HCT116 (cell line): Measurements from ENCODE around the gene OR1D2. TPM values are rescaled to one million over a fixed set of nuclear protein-coding genes. Genes with fewer than 3 reads are reported as not detected.

ENCODE experiments used
- ATAC-seq: fragments of 200-7000 bp; cut with Tn5 transposase; 2 replicates; pipeline ENCODE4 v1.9.1; 2020; ENCODE audit warnings: mild to moderate bottlenecking, moderate library complexity
- BruUV-seq: library from RNA; stranded (reverse); fragments of 400-500 nt; replicated peaks from 2 replicates; lab custom pipeline; 2021; lab: Mats Ljungman, UMichigan
- CTCF ChIA-PET: fragments of 300-600 bp; sonication (Branson Sonifier 250); formaldehyde crosslinking; loops from one replicate; lab custom pipeline; 2021; ENCODE audit warnings: antibody characterized with exemption; lab: Charles Lee
- POLR2A ChIA-PET: fragments of 300-600, 350-600 bp; sonication (Branson Sonifier 250); formaldehyde crosslinking; loops from one replicate; lab custom pipeline; 2021; ENCODE audit warnings: antibody characterized with exemption; lab: Charles Lee
- RAD21 ChIA-PET, 2 experiments: fragments of 300-600 bp; sonication (Branson Sonifier 250); formaldehyde crosslinking; loops; one replicate each; lab custom pipeline; 2023; ENCODE audit warnings: low total read pairs in 2 of 2; ENCODE audit not compliant: uncharacterized antibody in 2 of 2, unreplicated experiment in 2 of 2, low non-redundant PET in 1 of 2; lab: Charles Lee
- DNase-seq: peaks from one replicate; pipeline ENCODE4 v3.0.0-alpha.2; 2010; ENCODE audit warnings: low read depth, low spot score
- H2AFZ ChIP-seq: fragments of 200-600 bp; shearing (Covaris generic), sonication (generic); 2 replicates; pipeline ENCODE4 v1.6.1; 2017; ENCODE audit warnings: low read depth, mixed run types, mixed read lengths, antibody characterized with exemption, low read length; ENCODE audit not compliant: poor library complexity, severe bottlenecking
- H3K27ac ChIP-seq: 2 replicates; pipeline ENCODE4 v1.5.1; 2012; ENCODE audit warnings: low read depth, low read length
- H3K27me3 ChIP-seq: fragments of 200-600 bp; sonication (generic); 2 replicates; pipeline ENCODE4 v1.6.1; 2016; ENCODE audit warnings: mixed run types, low read length, mixed read lengths; ENCODE audit not compliant: insufficient read depth
- H3K36me3 ChIP-seq, 2 experiments: fragments of 200-500 bp in 1 of 2; fragments of 200-600 bp in 1 of 2; sonication (Bioruptor generic) in 1 of 2; sonication (generic) in 1 of 2; 2 replicates each; pipeline versions ENCODE4 v1.5.1 to v1.6.1; 2014 to 2016; ENCODE audit warnings: low read length in 2 of 2, inconsistent platforms in 1 of 2, mixed read lengths in 1 of 2, mixed run types in 1 of 2; ENCODE audit not compliant: insufficient read depth in 2 of 2, control insufficient read depth in 1 of 2
- H3K4me1 ChIP-seq, 2 experiments: fragments of 200-600 bp in 1 of 2; sonication (generic) in 1 of 2; 2 replicates each; pipeline versions ENCODE4 v1.5.1 to v1.6.1; 2012 to 2017; ENCODE audit warnings: low read length in 2 of 2, inconsistent platforms in 1 of 2, mild to moderate bottlenecking in 1 of 2, mixed read lengths in 1 of 2, mixed run types in 1 of 2, moderate library complexity in 1 of 2; ENCODE audit not compliant: insufficient read depth in 2 of 2, control insufficient read depth in 1 of 2
- H3K4me2 ChIP-seq: fragments of 200-600 bp; sonication (generic); 2 replicates; pipeline ENCODE4 v1.6.1; 2017; ENCODE audit warnings: mixed run types, low read length, mixed read lengths
- H3K4me3 ChIP-seq, 2 experiments: fragments of 200-600 bp in 1 of 2; sonication (generic) in 1 of 2; replicated peaks in 1 of 2; 2 replicates each; pipeline ENCODE4 v1.5.1; 2011 to 2016; ENCODE audit warnings: low read length in 2 of 2, control low read depth in 1 of 2, low read depth in 1 of 2, mild to moderate bottlenecking in 1 of 2, mixed read lengths in 1 of 2, mixed run types in 1 of 2
- H3K79me2 ChIP-seq: fragments of 200-600 bp; sonication (generic); 2 replicates; pipeline ENCODE4 v1.6.1; 2017; ENCODE audit warnings: mild to moderate bottlenecking, mixed run types, low read length, moderate library complexity, mixed read lengths; ENCODE audit not compliant: insufficient read depth
- H3K9ac ChIP-seq: fragments of 200-600 bp; sonication (generic); 2 replicates; pipeline ENCODE4 v1.6.1; 2016; ENCODE audit warnings: low read length, mixed read lengths
- H3K9me2 ChIP-seq: fragments of 200-600 bp; sonication (generic), shearing (Covaris generic); 2 replicates; pipeline ENCODE4 v1.6.1; 2017; ENCODE audit warnings: mixed run types, mild to moderate bottlenecking, moderate library complexity; ENCODE audit not compliant: insufficient read depth
- H3K9me3 ChIP-seq, 2 experiments: fragments of 200-500 bp in 1 of 2; fragments of 200-600 bp in 1 of 2; sonication (Bioruptor generic) in 1 of 2; sonication (generic) in 1 of 2; 2 replicates each; pipeline ENCODE4 v1.6.1; 2014 to 2017; ENCODE audit warnings: low read length in 2 of 2, mixed read lengths in 2 of 2, inconsistent platforms in 1 of 2, low read depth in 1 of 2, mild to moderate bottlenecking in 1 of 2, mixed run types in 1 of 2, moderate library complexity in 1 of 2; ENCODE audit not compliant: control insufficient read depth in 1 of 2, insufficient read depth in 1 of 2
- H4K20me1 ChIP-seq: fragments of 200-600 bp; sonication (generic), shearing (Covaris generic); 2 replicates; pipeline ENCODE4 v1.6.1; 2017; ENCODE audit warnings: mixed run types, mild to moderate bottlenecking, moderate library complexity; ENCODE audit not compliant: insufficient read depth
- EZH2phosphoT487 ChIP-seq: fragments of 200-600 bp; IDR thresholded peaks from 2 replicates; pipeline ENCODE4 v1.6.1; 2018; ENCODE audit warnings: antibody characterized with exemption, borderline replicate concordance
- POLR2AphosphoS5 ChIP-seq: IDR thresholded peaks from 2 replicates; pipeline ENCODE4 v1.6.1; 2011; ENCODE audit warnings: mild to moderate bottlenecking, low read depth, low read length, moderate library complexity
- RAD21 ChIP-seq: IDR thresholded peaks from 2 replicates; pipeline ENCODE4 v1.6.1; 2012; ENCODE audit warnings: low read depth, mild to moderate bottlenecking
- SRF ChIP-seq: IDR thresholded peaks from 2 replicates; pipeline ENCODE4 v1.6.1; 2012; ENCODE audit warnings: low read depth
- YY1 ChIP-seq: IDR thresholded peaks from 2 replicates; pipeline ENCODE4 v1.6.1; 2011; ENCODE audit warnings: low read length, low read depth, moderate library complexity, mild to moderate bottlenecking; ENCODE audit not compliant: insufficient replicate concordance; ENCODE audit errors: extremely low read depth
- intact Hi-C: fragments of 100-400 bp; cut with micrococcal nuclease; formaldehyde crosslinking; loops from 2 replicates; pipeline ENCODE4 v1.10.0; 2022
- total RNA-seq: library from RNA; stranded (reverse); gene quantifications from one replicate; pipeline ENCODE4 v1.2.1, GENCODE V29; 2021; ENCODE audit not compliant: unreplicated experiment
- TF ChIP-seq, protein P1 (sequence below): IDR thresholded peaks from 2 replicates; pipeline ENCODE4 v1.6.1; 2012

Gene OR1D2
- total RNA-seq, 1 experiment from 2014 or later: not detected

DNA sequence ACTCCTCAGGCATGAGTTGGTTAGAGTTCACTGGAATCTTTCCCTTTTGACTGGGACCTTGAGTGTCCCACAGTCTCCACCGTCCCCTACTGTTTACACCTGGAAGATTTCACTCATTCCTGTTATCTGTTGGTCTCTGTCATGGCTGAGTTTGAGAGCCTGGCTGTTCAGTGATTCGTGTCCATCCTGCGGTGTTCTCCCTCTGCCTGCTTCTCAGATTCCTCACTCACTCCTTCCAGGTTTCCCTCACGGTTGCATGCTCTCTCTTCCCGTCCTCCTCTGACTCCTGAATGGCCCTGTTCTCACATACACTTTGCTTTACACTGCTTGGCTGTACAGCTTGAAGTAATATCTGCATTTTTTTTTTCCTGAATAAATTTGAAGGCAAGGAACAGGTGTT lies 65.3 kb downstream of the OR1D2 start:
- H3K4me3 ChIP-seq: no peak overlapping the region
- RAD21 ChIA-PET: no interaction called here
- no peaks in the 10 kb centered on the region for H4K20me1 ChIP-seq
- CTCF ChIA-PET: no interaction called here
- no peaks in the 10 kb centered on the region for H3K27me3 ChIP-seq
- H3K79me2 ChIP-seq: no peaks in the 10 kb centered on the region
- no peaks in the 10 kb centered on the region for H3K36me3 ChIP-seq
- ATAC-seq (0 out of 2 replicates have a peak, but pooled peaks have one; percentile 26), DNase-seq (no peak)
- H3K9me2 ChIP-seq: no peaks in the 10 kb centered on the region
- intact Hi-C loops: no loop called here
- POLR2A ChIA-PET: no interaction called here
- H3K27ac ChIP-seq: no peak overlapping the region
- H3K9me3 ChIP-seq: peaks cover 5 to 11% of the 10 kb centered on the region in 2 experiments; a peak in 2 of 4 replicates
- BruUV-seq: no TSS peak
- no peak overlapping the region for H2AFZ ChIP-seq
- H3K9ac ChIP-seq: no peak overlapping the region
- no peak overlapping the region for H3K4me2 ChIP-seq
- TF ChIP-seq SRF (no peak), POLR2AphosphoS5 (no peak), YY1 (no peak), EZH2phosphoT487 (no peak), RAD21 (peak; percentile 19; the same call in 1 of the 2 replicates)
- TF ChIP-seq, protein P1, sequence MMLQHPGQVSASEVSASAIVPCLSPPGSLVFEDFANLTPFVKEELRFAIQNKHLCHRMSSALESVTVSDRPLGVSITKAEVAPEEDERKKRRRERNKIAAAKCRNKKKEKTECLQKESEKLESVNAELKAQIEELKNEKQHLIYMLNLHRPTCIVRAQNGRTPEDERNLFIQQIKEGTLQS: no peak
- H3K4me1 ChIP-seq: no peaks in the 10 kb centered on the region

Other genes starting within 250 kb of the OR1D2 start
- gene OR1D5, start 40.8 kb downstream of the OR1D2 start, total RNA-seq: not detected
- not detected for gene OR1G1, start 23.1 kb upstream of the OR1D2 start, total RNA-seq
- gene OR1A2, start 93.1 kb upstream of the OR1D2 start, total RNA-seq: not detected
- gene OR1A1, start 103.2 kb upstream of the OR1D2 start, total RNA-seq: not detected
- not detected for gene OR3A1, start 193.9 kb upstream of the OR1D2 start, total RNA-seq